GM13976 (cell line): ENCODE results near the gene AUTS2.

Experiments used
- DNase-seq: peaks from one replicate; pipeline ENCODE4 v3.0.0; 2012; ENCODE audit warnings: low spot score
- CTCF ChIP-seq: IDR thresholded peaks from 2 replicates; pipeline ENCODE4 v1.5.1; 2012; ENCODE audit warnings: borderline replicate concordance, mild to moderate bottlenecking; ENCODE audit not compliant: insufficient read depth; ENCODE audit errors: extremely low read depth, missing control alignments, control extremely low read depth
- in situ Hi-C: fragments of 300-500 bp; cut with MboI; formaldehyde crosslinking; loops from one replicate; pipeline ENCODE4 v1.12.0; 2022; ENCODE audit warnings: low sequenced_read_pairs, mixed read lengths, inconsistent platforms; ENCODE audit not compliant: unreplicated experiment

The AUTS2 gene

DNA sequence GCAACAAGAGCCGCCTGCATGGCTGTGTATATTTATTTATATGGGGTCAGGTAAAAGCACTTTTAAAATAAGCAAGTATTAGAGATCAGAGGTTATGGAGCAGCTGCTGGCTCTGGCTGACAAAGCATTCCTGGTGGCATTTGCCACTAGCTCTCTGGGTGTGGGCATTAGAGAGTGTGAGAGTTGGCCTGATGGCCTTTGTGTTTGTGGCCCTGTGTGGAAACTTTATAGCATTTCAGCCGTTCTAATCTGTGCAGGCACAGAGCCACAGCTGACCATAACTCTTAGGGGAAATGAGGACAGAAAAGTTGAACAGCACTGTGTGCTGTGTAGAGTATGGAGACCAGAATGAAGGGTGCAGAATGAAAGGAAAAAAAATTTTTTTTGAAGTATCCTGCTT lies 118.9 kb downstream of the AUTS2 start:
- no peak for DNase-seq
- in situ Hi-C loops, result no loop called here

DNA sequence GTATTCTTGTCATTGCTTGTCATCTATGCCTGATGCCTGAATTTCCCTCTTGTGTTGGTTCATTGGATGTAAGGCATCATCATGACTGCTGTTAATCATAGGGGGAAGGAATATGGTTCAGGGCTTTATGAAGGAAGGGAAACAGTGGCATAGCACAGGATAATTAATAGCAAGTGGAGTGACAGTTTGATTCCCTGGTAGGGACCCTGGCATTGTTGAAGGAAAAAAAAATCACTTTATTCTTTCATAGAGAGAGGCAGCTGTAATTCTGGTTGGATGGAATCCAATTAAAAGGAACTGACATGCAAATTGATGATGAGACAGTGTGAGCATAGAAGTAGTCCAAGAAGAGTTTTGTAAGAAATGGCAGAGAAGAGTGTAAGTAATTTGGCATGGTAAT lies 121.4 kb downstream of the AUTS2 start:
- TF ChIP-seq CTCF, result no peak
- in situ Hi-C loops, result no loop called here
- no peak for DNase-seq

More for the DNA sequence above, 118.9 kb downstream of the AUTS2 start:
- TF ChIP-seq CTCF, result no peak

GRCh38 chr7:69722843-69723242 lies 124.6 kb downstream of the AUTS2 start:
- no peak for TF ChIP-seq CTCF
- DNase-seq, result no peak
- in situ Hi-C loops, result no loop called here

DNA sequence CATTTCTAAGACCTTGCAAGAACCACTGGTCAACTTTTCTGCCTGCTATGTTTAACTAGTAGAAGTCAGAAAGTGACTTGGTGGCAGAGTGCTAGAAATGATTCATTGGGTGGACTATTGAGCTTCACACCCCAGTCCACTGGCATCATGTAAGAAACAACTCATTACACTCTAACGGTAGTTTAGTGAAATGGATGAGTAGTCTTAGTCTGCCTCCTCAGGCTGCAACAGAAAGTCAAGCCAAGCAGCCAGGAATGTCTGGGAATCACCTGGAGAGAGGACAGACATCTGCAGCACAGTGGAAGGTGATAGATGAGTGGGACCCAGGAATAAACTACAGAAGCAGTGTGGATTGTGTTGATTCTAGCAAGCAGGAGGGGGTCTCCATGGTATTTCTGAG lies 125.4 kb downstream of the AUTS2 start:
- no peak for TF ChIP-seq CTCF

DNA sequence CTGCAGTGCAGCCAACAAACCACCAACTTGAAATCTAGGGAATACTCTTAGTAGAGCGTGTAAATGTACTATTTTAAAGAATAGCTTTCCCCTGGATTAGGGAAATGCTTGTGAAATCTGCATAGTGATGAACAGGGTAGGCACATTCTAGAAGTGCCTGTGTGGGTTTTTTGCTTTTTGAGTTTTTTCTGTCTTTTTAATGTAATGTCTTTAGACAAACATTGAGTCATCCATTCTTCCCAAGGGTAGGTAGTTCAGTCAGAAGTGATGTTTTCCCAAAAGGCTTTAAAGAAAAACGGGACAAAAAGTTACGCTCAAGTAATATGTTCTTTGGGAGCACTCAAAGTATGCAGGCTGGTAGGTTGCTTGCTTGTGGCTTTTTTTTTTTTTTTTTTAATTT lies 130.0 kb downstream of the AUTS2 start:
- TF ChIP-seq CTCF, result no peak
- in situ Hi-C loops, result no loop called here

More for the DNA sequence above, 125.4 kb downstream of the AUTS2 start:
- in situ Hi-C loops, result no loop called here
- DNase-seq, result no peak

GRCh38 chr7:69732203-69732602 lies 133.9 kb downstream of the AUTS2 start:
- DNase-seq, result no peak
- in situ Hi-C loops, result no loop called here
- TF ChIP-seq CTCF, result no peak

More for the DNA sequence above, 130.0 kb downstream of the AUTS2 start:
- DNase-seq, result no peak

- in situ Hi-C loops, result no loop called here
- DNase-seq, result no peak
- TF ChIP-seq CTCF, result no peak
Observed at GRCh38 chr7:69735582-69735981, 137.3 kb downstream of the AUTS2 start.
